GM10248 (cell line): ENCODE data around the gene PGBD5.

Source experiments
- CTCF ChIA-PET: fragments of 300-600 bp; sonication (Branson Sonifier 250); formaldehyde crosslinking; extraction: SDS; loops from one replicate; lab custom pipeline; 2021; ENCODE audit warnings: antibody characterized with exemption; lab: Yijun Ruan, JAX
- POLR2A ChIA-PET: fragments of 350-650 bp; sonication (Branson Sonifier 250); formaldehyde crosslinking; extraction: SDS; loops from one replicate; lab custom pipeline; 2020; ENCODE audit warnings: antibody characterized with exemption; lab: Yijun Ruan, JAX
- DNase-seq: peaks from one replicate; pipeline ENCODE4 v3.0.0; 2012; ENCODE audit errors: extremely low spot score
- TF ChIP-seq, protein P1 (sequence below): IDR thresholded peaks from 2 replicates; pipeline ENCODE4 v1.5.1; 2012; ENCODE audit warnings: mild to moderate bottlenecking, low read depth; ENCODE audit errors: extremely low read depth, missing control alignments, control extremely low read depth

PGBD5 gene

DNA sequence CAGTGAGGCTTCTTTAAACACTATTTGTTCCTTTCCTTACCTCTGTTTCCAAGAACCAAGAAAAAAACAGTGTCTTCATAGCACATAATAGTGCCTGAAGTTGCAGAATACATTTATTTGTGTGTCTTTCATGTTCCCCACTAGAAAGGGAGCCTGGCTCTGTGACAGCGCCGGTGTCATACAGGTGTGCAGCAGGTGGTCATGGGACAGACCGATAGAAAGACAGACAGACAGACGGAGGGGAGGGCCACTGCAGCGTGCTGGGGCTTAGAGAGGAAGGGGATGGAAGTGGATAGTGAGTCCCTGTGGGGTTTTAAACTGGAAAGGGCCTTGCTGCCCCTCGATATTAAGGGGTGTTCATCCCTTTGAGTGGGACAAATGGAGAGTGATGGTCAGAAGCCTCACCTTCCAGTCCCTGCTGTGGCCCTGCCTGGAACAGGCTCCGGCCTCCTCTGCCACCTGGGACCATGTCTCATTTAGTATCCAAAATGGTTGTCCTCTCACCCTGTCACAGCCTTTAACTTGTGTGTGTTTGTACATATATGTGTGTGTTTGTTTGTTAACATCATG lies 152.9 kb downstream of the PGBD5 start:
- ChIA-PET CTCF (interaction anchor here (1.1 to 1.2 kb wide), 2 partner anchors 15 to 25 kb away, joined by 3 read pairs; no protein-coding TSS in a partner anchor), POLR2A (no interaction called here)

DNA sequence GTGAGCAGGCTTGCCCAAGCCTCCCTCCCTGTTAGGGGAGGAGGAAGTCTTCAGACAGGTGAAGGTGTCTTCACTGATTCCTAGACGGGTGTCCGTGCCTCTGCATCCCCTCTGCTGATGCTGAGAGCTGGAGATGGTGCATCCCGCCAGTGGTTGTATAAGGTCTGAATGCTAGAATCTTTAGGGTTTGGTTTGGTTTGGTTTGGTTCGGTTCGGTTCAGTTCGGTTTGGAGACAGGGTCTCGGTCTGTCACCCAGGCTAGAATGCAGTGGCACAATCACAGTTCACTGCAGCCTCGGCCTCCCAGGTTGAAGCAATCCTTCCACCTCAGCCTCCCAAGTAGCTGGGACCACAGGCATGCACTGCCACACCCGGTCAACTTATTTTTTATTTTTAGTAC lies 153.6 kb downstream of the PGBD5 start:
- TF ChIP-seq, protein P1, sequence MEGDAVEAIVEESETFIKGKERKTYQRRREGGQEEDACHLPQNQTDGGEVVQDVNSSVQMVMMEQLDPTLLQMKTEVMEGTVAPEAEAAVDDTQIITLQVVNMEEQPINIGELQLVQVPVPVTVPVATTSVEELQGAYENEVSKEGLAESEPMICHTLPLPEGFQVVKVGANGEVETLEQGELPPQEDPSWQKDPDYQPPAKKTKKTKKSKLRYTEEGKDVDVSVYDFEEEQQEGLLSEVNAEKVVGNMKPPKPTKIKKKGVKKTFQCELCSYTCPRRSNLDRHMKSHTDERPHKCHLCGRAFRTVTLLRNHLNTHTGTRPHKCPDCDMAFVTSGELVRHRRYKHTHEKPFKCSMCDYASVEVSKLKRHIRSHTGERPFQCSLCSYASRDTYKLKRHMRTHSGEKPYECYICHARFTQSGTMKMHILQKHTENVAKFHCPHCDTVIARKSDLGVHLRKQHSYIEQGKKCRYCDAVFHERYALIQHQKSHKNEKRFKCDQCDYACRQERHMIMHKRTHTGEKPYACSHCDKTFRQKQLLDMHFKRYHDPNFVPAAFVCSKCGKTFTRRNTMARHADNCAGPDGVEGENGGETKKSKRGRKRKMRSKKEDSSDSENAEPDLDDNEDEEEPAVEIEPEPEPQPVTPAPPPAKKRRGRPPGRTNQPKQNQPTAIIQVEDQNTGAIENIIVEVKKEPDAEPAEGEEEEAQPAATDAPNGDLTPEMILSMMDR, result no peak
- DNase-seq, result no peak
- POLR2A ChIA-PET, result no interaction called here
- CTCF ChIA-PET, result no interaction called here

More for the DNA sequence above, 152.9 kb downstream of the PGBD5 start:
- DNase-seq, result no peak
- TF ChIP-seq, protein P1, result no peak

- TF ChIP-seq, protein P1, result no peak
- CTCF ChIA-PET, result interaction anchor here (1.9 kb wide), 1 partner anchor 10 kb away, joined by 5 read pairs; no protein-coding TSS in a partner anchor
- DNase-seq, result no peak
- POLR2A ChIA-PET, result no interaction called here
Measured at GRCh38 chr1:230271300-230272035, 154.7 kb downstream of the PGBD5 start.

DNA sequence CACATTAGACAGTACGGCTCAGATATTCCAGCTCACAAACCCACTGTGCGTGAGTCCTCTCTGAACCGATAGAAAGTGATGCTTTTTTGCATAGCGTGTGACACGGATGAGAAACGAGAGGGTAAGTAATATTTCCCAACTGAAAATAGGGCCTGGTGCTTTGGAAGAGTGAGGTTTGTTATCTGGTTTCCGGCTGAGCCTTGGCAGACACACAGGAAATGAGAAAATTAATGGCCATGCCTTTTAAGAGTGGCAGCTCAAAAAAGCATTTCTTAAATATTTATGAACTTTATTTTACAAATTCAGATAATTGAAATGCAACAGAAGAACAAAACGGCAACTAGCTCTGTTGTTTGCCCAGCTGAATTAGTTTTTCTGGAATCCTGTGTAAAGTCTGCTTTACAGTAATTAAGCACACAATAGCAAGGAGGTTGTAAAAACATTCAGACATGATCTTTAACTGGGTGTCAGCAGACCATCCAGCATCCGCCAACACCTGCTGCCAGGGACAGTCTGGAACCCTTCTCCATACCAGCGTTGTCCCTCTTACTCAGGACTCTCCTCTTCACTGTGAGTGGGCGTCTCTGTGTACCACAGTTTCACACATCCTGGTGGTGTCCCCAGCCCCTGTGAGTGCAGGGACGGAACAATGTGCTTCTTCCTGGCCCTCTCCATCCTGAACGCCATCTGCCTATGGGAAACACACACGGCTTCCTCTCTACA lies 155.4 kb downstream of the PGBD5 start:
- CTCF ChIA-PET, result interaction anchor here (1.3 to 1.9 kb wide), 5 partner anchors 9 to 610 kb away, joined by 3 to 7 read pairs (median 5); partner anchors contain the start of gene GALNT2
- POLR2A ChIA-PET, result no interaction called here
- TF ChIP-seq, protein P1, result no peak
- DNase-seq, result peak; percentile 47

DNA sequence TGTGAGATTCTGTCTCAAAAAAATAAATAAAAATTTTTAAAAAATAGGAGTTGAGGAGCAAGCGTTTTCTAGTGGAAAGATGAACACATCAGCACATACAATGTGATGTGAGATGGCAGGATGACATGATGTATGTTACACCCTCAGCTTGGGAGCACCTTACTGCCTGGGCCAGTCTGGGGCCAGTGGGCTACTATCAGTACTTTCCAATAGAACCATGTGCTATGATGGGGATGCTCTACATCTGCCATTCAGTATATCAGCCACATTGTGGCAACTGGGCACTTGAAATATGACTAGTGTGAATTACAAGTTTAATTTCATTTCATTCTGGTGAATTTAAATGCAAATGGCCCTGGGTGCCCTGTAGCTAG lies 156.0 kb downstream of the PGBD5 start:
- ChIA-PET POLR2A (no interaction called here), CTCF (interaction anchor here (0.9 to 1.9 kb wide), 6 partner anchors 8 to 609 kb away, joined by 3 to 7 read pairs (median 5); partner anchors contain the start of gene GALNT2)
- DNase-seq, result no peak
- TF ChIP-seq, protein P1, result no peak

- TF ChIP-seq, protein P1, result peak; percentile 42
- DNase-seq, result peak; percentile 56
- CTCF ChIA-PET, result interaction anchor here (0.8 to 1.5 kb wide), 4 partner anchors 9 to 158 kb away, joined by 3 read pairs; no protein-coding TSS in a partner anchor
- POLR2A ChIA-PET, result no interaction called here
Measured at GRCh38 chr1:230268371-230269170, 157.6 kb downstream of the PGBD5 start.
